Astrocyte (in vitro differentiated cells and primary cell): ENCODE results near the gene MXRA8.

Experiments used
- EZH2 ChIP-seq: IDR thresholded peaks from 2 replicates; pipeline ENCODE4 v1.6.1; 2012; ENCODE audit warnings: mild to moderate bottlenecking, low read length, inconsistent platforms; ENCODE audit not compliant: insufficient read depth
- TF ChIP-seq, protein P1 (sequence below): IDR thresholded peaks from 2 replicates; pipeline ENCODE4 v1.5.1; 2011; ENCODE audit warnings: low read depth, mild to moderate bottlenecking, inconsistent platforms, low read length, moderate library complexity; ENCODE audit not compliant: insufficient read depth

DNA sequence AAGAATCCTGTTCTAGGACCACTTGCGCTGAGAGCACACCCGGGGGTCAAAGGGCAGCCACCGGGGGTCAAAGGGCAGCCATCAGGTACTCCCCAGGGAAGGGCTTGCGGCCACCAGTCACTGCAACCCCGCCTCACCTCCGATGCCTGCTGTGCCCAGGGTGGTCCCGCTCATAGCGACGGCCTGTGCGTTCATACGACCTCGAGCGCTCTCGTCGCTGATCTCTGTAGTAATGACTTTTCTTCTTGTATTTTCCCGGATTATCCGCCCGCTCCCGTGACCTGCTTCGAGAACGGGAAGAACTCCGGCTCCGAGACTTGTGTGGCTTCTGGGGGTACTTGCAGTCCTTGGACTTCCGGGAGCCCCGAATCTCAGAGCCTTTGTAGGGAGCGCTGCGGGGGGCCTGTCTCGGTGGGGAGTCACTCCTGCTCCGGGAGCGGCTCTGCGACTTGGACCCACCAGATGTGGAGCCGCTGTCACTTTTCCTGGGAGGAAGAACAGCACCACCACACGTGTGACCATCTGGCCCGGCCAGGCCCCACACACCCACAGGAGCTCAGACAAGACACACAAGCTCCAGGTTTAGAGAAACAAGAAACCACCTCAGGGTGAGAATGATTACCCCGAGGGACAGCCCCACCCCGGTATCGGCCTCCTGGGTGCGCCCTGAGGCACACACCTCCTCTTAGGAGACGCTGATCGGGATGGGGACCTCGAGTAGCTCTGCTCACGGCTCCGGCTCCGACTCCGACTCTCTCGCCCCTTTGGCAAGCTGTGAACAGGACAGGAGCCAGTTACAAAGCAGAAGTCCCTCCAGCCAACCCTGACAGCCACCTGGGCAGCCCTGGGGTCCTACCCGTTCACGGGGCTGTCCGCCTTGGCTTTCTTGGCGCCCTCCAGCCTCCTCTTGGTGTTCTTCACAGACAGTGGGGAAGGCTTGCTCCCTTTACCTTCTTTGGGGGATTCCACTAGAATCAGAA lies 29.0 kb upstream of the MXRA8 start:
- TF ChIP-seq, protein P1, sequence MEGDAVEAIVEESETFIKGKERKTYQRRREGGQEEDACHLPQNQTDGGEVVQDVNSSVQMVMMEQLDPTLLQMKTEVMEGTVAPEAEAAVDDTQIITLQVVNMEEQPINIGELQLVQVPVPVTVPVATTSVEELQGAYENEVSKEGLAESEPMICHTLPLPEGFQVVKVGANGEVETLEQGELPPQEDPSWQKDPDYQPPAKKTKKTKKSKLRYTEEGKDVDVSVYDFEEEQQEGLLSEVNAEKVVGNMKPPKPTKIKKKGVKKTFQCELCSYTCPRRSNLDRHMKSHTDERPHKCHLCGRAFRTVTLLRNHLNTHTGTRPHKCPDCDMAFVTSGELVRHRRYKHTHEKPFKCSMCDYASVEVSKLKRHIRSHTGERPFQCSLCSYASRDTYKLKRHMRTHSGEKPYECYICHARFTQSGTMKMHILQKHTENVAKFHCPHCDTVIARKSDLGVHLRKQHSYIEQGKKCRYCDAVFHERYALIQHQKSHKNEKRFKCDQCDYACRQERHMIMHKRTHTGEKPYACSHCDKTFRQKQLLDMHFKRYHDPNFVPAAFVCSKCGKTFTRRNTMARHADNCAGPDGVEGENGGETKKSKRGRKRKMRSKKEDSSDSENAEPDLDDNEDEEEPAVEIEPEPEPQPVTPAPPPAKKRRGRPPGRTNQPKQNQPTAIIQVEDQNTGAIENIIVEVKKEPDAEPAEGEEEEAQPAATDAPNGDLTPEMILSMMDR, result no peak
- TF ChIP-seq EZH2, result no peak
